NCI-H526 (cell line): ENCODE measurements around the gene WDR7.

ENCODE experiments used
- DNase-seq, 2 experiments: peaks; one replicate each; lab custom pipeline; 2025; lab: John Stamatoyannopoulos, UW

The WDR7 gene

DNA sequence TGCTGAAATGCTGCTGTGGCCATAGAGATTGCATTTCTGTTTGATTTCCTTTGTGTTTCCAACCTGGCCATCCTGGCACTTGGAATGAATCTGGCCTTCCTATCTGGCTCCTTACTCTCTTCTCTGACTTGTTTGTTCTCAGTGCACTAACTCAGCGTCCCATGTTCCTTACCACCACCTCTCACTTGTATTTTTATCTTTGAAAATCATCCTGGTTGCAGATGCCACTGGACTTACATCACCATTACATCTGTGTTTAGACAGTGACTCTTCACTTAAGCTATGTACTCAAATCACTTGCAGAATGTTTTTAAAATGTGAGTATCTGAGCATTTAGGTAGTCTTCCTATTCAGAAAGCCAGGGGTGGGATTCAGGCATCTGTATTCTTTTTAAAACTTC is 239.5 kb downstream of the WDR7 start:
- DNase-seq = no peak

DNA sequence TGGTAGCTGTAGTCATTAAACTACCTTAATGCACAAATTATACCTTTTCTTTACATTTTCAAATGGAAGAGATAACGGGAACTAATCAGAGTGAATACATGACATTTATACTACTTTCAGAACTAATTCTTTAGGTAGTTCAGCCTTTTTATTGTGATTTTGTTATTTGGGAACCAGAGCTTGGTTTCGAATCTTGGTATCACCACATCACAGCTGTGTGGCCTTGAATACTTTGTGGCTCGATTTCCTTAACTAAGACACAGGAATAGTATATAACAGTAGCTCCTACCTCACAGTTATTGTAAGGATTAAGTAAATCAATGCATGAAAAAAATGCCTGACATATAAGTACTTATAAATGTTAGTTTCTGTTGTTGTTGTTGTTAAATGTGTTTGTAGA is 240.0 kb downstream of the WDR7 start:
- no peak for DNase-seq

DNA sequence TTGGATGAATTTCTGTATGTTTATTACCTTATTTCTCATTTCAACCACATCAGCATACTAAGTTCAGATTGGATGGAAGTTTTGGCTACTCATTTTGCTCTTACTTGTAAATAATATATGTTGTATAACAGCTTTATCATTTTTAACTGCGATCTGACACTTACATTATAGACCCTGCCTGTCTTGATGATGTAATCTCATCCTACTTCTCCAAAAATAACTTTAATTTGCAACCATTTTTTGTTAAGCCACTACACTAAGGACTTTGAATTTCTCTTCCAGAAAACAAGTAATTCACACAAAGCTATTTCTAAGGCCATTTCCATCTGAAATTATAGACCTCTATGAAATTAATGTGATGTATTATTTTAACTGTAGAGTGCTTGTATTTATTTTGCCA is 240.7 kb downstream of the WDR7 start:
- DNase-seq = no peak

DNA sequence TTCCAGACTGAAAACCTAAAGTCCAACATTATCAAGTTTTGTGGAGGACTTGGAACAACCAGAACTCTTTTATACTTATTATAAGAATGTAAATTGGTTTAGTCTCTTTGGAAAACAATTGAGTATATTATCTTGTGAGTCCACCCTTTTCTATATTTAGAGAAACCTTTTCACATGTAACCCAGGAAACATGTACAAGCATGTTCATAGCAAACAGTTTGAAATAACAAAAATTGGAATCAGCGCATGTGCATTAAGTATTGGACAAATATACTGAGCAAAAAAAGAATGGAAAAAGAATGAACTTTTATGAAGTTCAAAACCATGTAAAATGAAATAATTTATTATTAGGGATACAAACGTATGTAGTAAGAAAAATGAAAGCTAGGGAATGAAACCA is 246.0 kb downstream of the WDR7 start:
- no peak for DNase-seq

DNA sequence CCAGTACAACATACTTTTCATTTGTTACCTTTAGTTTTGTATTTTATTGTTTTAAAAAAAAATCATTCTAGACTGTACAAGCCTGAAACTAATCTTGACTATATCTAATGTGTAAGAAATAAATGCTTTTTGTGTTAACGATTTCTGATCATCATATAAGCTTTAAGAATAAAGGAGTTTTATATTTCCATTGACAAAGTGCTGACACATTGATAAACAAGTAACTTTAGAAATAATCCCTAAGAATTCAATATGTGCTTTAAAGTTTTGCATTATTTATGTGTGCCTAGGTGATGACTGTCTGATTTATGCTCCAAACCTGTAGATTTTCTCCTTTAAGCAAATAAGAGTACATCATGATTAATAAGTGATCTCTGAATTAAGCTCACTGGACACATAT is 248.5 kb downstream of the WDR7 start:
- no peak for DNase-seq

GRCh38 chr18:56900195-56901094 is 249.3 kb downstream of the WDR7 start:
- DNase-seq = no peak

DNA sequence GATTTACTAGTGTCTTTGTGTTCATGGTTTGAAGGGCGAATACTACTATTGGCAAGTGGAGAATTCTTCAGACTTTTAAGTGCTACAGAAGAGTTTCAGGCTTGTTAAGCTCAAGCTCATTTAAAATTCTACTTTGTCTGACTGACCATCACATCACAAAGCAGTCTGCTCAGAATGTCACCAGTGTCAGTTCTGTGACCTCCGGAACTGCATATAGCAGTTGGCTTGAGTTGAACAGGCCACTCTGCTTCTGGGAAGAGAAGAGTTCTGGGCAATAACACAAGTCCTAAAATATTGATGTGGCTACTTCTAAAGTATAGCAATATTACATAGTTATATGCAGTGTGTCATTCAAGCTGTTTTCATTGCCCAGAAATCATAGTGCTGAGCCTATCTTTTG is 250.8 kb downstream of the WDR7 start:
- DNase-seq = no peak

- DNase-seq = no peak
These were observed 251.5 kb downstream of the WDR7 start for GRCh38 chr18:56902653-56903052.

DNA sequence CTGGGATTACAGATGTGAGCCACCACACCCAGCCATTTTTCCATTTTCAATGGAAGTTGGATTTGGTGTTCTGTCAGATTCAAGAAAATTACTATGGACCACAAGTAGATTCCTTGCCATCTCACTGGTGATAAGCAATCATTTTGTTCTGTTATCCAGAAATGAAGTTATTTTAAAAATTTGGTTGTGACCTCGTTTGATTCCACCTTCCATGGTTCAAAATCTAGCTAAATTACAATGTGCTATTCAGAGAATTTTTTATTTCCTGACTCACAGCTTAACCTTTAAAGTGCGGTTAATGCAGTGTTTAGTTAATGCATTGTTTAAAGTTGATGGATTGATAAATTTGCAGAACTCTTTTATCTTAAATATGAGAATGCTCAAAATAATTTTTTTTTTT is 252.5 kb downstream of the WDR7 start:
- no peak for DNase-seq

DNA sequence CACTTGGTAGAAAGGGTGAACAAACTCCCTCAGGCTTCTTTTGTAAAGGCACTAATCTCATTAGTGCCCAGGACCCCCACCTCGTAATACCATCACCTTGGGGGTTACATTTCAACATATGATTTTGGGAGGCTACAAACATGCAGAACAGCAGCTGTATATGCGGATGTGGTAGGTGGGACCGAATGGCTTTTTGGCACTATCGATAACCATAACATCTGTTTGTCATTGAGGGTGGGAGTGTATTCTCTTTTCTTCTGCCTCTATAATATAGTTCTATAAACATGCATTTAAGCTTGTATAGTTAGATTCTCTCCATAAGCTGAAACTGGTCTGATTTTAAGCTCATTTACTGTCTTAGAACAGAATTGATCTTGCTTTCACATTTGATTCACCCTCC is 256.6 kb downstream of the WDR7 start:
- no peak for DNase-seq

DNA sequence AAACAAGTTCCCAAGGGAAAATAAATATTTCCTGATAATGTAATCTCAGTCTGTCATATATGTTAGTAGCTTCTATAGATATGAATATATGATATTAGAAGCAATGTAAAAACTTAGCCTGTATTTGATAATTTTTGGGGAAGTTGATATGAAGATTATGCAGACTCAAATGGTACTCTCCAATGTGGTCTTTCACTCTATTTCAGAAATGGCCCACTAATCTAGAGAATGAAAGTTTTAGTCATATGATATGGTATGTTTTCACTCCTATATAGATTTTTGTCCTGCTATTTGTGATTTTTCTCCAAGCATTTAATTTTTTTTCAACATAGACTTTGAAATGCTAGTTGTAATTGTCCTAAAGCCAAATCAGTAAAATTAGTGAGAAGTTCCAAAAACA is 259.1 kb downstream of the WDR7 start:
- no peak for DNase-seq

DNA sequence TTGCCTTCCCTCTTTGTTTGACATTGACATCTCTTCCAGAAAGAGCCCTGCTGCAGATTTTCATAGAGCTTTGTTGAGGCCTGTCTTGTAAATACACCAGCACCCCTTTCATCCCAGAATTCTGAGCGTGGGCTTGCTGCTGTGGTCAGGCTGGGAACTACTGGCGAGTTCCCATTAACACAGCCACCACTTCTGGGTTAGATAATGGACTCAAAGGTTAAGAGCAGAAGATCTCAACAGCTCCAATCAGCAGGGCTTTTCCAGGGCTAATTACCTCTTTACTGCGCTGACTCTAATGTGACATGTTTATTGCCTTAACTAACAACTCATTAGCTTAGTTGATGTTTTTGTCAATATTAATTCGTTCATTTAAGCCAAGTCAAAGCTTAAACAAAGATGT is 259.8 kb downstream of the WDR7 start:
- no peak for DNase-seq

DNA sequence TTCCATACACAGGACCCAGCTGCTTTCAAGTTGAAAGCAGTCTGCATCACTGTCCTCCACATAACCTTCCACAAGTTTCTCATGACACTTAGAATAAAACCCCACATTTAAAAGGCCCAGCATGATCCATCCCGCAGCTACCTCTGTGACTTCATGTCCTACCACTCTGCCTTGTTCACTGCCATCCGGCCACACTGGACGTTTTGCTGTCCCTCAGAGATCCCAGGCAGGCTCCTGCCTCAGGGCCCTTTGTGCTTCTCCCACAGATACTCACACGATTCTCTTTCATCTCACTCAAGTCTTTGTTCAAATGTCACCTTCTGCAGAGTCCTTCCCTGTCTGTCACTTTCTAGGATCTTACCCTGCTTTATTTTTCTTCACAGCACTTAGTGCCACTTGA is 262.8 kb downstream of the WDR7 start:
- DNase-seq = no peak

DNA sequence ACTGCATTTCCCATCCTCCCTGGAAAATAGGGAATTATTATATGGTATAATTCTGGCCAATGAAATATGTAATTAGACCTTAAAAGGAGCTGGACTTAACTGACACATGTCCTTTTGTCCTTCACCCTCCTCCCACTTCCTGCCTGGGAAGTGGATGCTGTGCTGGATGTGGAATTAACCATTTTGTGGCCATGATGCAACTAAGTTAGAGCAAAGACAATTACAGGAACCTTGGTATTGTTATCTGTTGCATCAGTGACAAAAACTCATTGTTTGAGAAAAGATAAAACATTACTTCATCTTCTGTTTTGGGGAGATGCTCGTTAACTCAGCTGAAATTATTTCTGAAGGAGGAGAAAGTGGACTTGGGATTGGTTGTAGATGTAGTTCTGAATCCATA is 268.0 kb downstream of the WDR7 start:
- no peak for DNase-seq

DNA sequence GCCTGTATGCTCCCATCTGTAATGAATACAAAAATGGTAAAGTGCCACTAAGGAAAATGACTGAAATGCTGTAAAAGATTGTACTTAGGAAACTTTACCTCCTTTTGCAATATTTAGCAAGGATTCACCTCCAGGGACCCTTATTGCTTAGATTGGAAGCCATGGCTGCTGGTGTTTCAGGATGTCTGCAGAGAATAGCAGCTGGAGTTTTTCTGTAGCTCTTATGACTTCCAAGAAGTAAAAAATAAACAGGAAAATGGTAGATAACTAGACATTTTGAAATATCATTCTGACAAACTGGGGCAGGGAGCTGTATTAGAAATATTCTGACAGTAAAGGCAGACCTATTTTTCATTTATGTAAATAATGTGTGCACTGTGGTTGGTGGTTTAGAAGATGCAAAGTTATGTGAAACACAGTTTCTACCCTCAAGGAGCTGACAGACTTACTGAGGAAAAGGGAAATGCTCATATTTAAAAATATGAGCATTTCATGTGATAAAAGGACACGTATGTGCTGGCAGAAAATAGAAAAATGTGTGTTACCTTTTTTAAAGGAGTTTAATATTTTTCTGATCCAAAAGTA is 270.8 kb downstream of the WDR7 start:
- peak; percentile 29 to 68 for DNase-seq

GRCh38 chr18:56926734-56927133 is 275.6 kb downstream of the WDR7 start:
- no peak for DNase-seq

GRCh38 chr18:56927786-56928185 is 276.6 kb downstream of the WDR7 start:
- DNase-seq = no peak

DNA sequence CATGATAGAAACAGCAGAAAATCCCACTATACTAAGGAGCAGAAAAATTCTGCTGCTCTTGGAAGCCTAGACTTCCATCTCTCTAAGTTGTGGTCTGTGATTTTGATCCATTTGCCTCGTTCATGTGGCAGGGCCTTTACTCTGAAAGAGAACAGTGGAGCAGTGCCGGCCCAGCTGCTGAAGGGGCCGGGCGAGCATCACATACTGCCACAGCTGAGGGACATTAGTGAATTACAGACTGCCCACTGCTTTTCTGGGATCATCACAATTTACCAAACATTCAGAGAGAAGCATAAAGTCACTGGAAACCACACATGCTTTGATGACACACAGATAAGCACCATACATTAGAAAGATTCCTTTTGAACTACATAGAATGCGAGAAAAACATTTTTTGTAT is 278.7 kb downstream of the WDR7 start:
- DNase-seq = no peak

GRCh38 chr18:56933472-56933871 is 282.3 kb downstream of the WDR7 start:
- DNase-seq = no peak

GRCh38 chr18:56934131-56934530 is 283.0 kb downstream of the WDR7 start:
- DNase-seq = no peak

DNA sequence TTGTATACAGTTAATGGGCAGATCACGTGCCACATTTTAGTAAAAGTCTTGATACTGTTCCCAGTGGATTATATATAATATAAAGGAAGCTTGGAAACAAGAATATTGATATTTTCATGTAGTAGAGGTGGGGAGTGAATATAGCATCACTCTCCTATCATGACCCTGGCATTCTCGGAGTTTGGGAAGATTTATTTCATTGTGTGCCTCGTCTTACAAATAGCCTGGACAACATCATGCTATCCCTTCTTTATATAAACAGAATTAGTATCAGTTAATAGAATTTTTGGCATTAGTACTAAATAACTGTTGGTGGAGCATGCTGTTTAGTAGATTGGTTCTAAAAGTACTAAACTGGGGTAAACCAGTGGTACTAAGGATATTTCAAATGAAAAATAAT is 283.7 kb downstream of the WDR7 start:
- DNase-seq = no peak

GRCh38 chr18:56935434-56936040 is 284.4 kb downstream of the WDR7 start:
- DNase-seq = no peak

DNA sequence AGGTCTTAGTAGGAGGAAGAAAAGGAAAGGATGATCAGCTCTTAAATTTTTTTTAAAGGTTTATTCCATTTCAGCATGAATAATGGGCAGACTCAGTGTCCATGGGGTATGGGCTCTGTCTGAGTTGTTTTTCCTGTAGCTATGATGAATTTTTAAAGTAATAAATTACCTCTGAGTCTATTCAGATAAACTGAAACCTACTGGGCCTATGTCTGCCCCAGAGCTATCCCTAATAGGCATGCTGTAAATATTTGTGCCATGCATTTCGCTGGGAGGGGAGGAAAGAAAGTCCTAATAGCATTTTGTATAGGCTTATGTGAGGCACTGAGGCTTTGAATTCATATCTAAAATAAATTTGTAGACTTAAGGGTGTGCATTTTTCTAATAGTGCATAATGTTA is 285.3 kb downstream of the WDR7 start:
- DNase-seq = no peak
